Astrocyte (in vitro differentiated cells and primary cell): Measurements from ENCODE around the gene SRMS. TPM values are rescaled to one million over a fixed set of nuclear protein-coding genes. Genes with fewer than 3 reads are reported as not detected.

ENCODE experiments used
- DNase-seq: peaks from one replicate; pipeline ENCODE4 v3.0.0-alpha.2; 2010; ENCODE audit warnings: low read depth
- FAIRE-seq: peaks from 2 replicates; lab custom pipeline; 2011; peaks lifted over from hg19 to GRCh38; lab: Jason Lieb, UNC
- H2AFZ ChIP-seq: 2 replicates; pipeline ENCODE4 v1.6.0; 2012; ENCODE audit warnings: low read depth, low read length, inconsistent platforms
- H3K27ac ChIP-seq: 2 replicates; pipeline ENCODE4 v1.5.1; 2011; ENCODE audit warnings: low read depth, low read length, inconsistent platforms
- H3K27me3 ChIP-seq: 2 replicates; pipeline ENCODE4 v1.6.0; 2011; ENCODE audit warnings: low read length, inconsistent platforms; ENCODE audit not compliant: insufficient read depth
- H3K36me3 ChIP-seq: 2 replicates; pipeline ENCODE4 v1.5.1; 2011; ENCODE audit warnings: low read length, inconsistent platforms; ENCODE audit not compliant: insufficient read depth
- H3K4me1 ChIP-seq: 2 replicates; pipeline ENCODE4 v1.5.1; 2011; ENCODE audit warnings: low read length, inconsistent platforms; ENCODE audit not compliant: insufficient read depth
- H3K4me2 ChIP-seq: 2 replicates; pipeline ENCODE4 v1.6.0; 2012; ENCODE audit warnings: low read length, inconsistent platforms
- H3K4me3 ChIP-seq: 2 replicates; pipeline ENCODE4 v1.5.1; 2011; ENCODE audit warnings: low read depth, mild to moderate bottlenecking, low read length, inconsistent platforms; ENCODE audit not compliant: insufficient read depth
- H3K79me2 ChIP-seq: 2 replicates; pipeline ENCODE4 v1.6.0; 2012; ENCODE audit warnings: mild to moderate bottlenecking, low read length, inconsistent platforms; ENCODE audit not compliant: insufficient read depth
- H3K9ac ChIP-seq: 2 replicates; pipeline ENCODE4 v1.6.0; 2012; ENCODE audit warnings: mild to moderate bottlenecking, low read length, inconsistent platforms
- H3K9me3 ChIP-seq: 2 replicates; pipeline ENCODE4 v1.5.1; 2012; ENCODE audit warnings: low read depth, mild to moderate bottlenecking, low read length, inconsistent platforms; ENCODE audit not compliant: insufficient read depth
- H4K20me1 ChIP-seq: 2 replicates; pipeline ENCODE4 v1.6.0; 2012; ENCODE audit warnings: low read length, inconsistent platforms; ENCODE audit not compliant: insufficient read depth
- H3K27ac Mint-ChIP-seq: one replicate; pipeline ENCODE4 v1.8.0; 2021; ENCODE audit warnings: mild to moderate bottlenecking, mixed read lengths; ENCODE audit not compliant: unreplicated experiment
- H3K27me3 Mint-ChIP-seq: one replicate; pipeline ENCODE4 v1.8.0; 2021; ENCODE audit warnings: low read depth, mixed read lengths; ENCODE audit not compliant: unreplicated experiment
- H3K36me3 Mint-ChIP-seq: one replicate; pipeline ENCODE4 v1.8.0; 2021; ENCODE audit warnings: low read depth, mixed read lengths; ENCODE audit not compliant: unreplicated experiment
- H3K4me1 Mint-ChIP-seq: one replicate; pipeline ENCODE4 v1.8.0; 2021; ENCODE audit warnings: low read depth, mixed read lengths; ENCODE audit not compliant: unreplicated experiment
- H3K4me3 Mint-ChIP-seq: one replicate; pipeline ENCODE4 v1.8.0; 2021; ENCODE audit warnings: mild to moderate bottlenecking, moderate library complexity, mixed read lengths; ENCODE audit not compliant: unreplicated experiment
- H3K9me3 Mint-ChIP-seq: one replicate; pipeline ENCODE4 v1.8.0; 2021; ENCODE audit warnings: mild to moderate bottlenecking, mixed read lengths; ENCODE audit not compliant: unreplicated experiment
- CTCF ChIP-seq: IDR thresholded peaks from 2 replicates; pipeline ENCODE4 v1.5.1; 2011; ENCODE audit warnings: low read depth, mild to moderate bottlenecking, inconsistent platforms, low read length, moderate library complexity; ENCODE audit not compliant: insufficient read depth
- EZH2 ChIP-seq: IDR thresholded peaks from 2 replicates; pipeline ENCODE4 v1.6.1; 2012; ENCODE audit warnings: mild to moderate bottlenecking, low read length, inconsistent platforms; ENCODE audit not compliant: insufficient read depth
- total RNA-seq: library from RNA; stranded (reverse); gene quantifications from 2 replicates; pipeline ENCODE4 v1.2.1, GENCODE V29; 2021

The SRMS gene
- total RNA-seq, 1 donor from 2014 or later = 0.14 TPM

GRCh38 chr20:63558804-63559484 is 11.4 kb upstream of the SRMS start:
- H3K36me3 ChIP-seq = no peaks in the 10 kb centered on the region
- no peaks in the 10 kb centered on the region for H3K4me1 ChIP-seq
- DNase-seq = no peak
- no peak overlapping the region for H3K4me3 ChIP-seq
- H4K20me1 ChIP-seq = no peaks in the 10 kb centered on the region
- H3K27me3 ChIP-seq = no peaks in the 10 kb centered on the region
- H3K9me3 ChIP-seq = no peaks in the 10 kb centered on the region
- no peak overlapping the region for H3K27ac Mint-ChIP-seq
- H3K27me3 Mint-ChIP-seq = no peaks in the 10 kb centered on the region
- H2AFZ ChIP-seq = no peak overlapping the region
- TF ChIP-seq CTCF (no peak), EZH2 (no peak)
- FAIRE-seq = no peak
- peaks cover 5% of the 10 kb centered on the region for H3K36me3 Mint-ChIP-seq
- H3K4me1 Mint-ChIP-seq = no peaks in the 10 kb centered on the region
- H3K4me3 Mint-ChIP-seq = no peak overlapping the region
- no peak overlapping the region for H3K4me2 ChIP-seq
- H3K79me2 ChIP-seq = no peaks in the 10 kb centered on the region
- no peaks in the 10 kb centered on the region for H3K9me3 Mint-ChIP-seq
- H3K9ac ChIP-seq = no peak overlapping the region
- no peak overlapping the region for H3K27ac ChIP-seq

- no peak overlapping the region for H3K27ac ChIP-seq
- Mint-ChIP-seq H3K4me1 (no peaks in the 10 kb centered on the region), H3K27me3 (no peaks in the 10 kb centered on the region), H3K4me3 (no peak overlapping the region), H3K27ac (no peak overlapping the region), H3K9me3 (no peaks in the 10 kb centered on the region), H3K36me3 (peaks cover 5% of the 10 kb centered on the region)
- H3K36me3 ChIP-seq = no peaks in the 10 kb centered on the region
- no peak for FAIRE-seq
- H3K9ac ChIP-seq = no peak overlapping the region
- H3K4me2 ChIP-seq = no peak overlapping the region
- TF ChIP-seq CTCF (no peak), EZH2 (no peak)
- H3K4me1 ChIP-seq = no peaks in the 10 kb centered on the region
- H3K79me2 ChIP-seq = no peaks in the 10 kb centered on the region
- H4K20me1 ChIP-seq = no peaks in the 10 kb centered on the region
- no peaks in the 10 kb centered on the region for H3K9me3 ChIP-seq
- H3K4me3 ChIP-seq = no peak overlapping the region
- H2AFZ ChIP-seq = no peak overlapping the region
- H3K27me3 ChIP-seq = no peaks in the 10 kb centered on the region
- no peak for DNase-seq
Measured at GRCh38 chr20:63557481-63557891, 9.9 kb upstream of the SRMS start.

- no peaks in the 10 kb centered on the region for H3K9me3 ChIP-seq
- H3K27me3 ChIP-seq = no peaks in the 10 kb centered on the region
- TF ChIP-seq CTCF (no peak), EZH2 (no peak)
- peaks cover 5% of the 10 kb centered on the region for H3K36me3 Mint-ChIP-seq
- no peak overlapping the region for H3K4me2 ChIP-seq
- H4K20me1 ChIP-seq = no peaks in the 10 kb centered on the region
- no peak overlapping the region for H3K4me3 ChIP-seq
- no peak overlapping the region for H3K27ac ChIP-seq
- H3K36me3 ChIP-seq = no peaks in the 10 kb centered on the region
- no peaks in the 10 kb centered on the region for H3K4me1 ChIP-seq
- no peak overlapping the region for H3K9ac ChIP-seq
- no peaks in the 10 kb centered on the region for H3K9me3 Mint-ChIP-seq
- no peak overlapping the region for H3K4me3 Mint-ChIP-seq
- H3K79me2 ChIP-seq = no peaks in the 10 kb centered on the region
- no peaks in the 10 kb centered on the region for H3K27me3 Mint-ChIP-seq
- H2AFZ ChIP-seq = no peak overlapping the region
- DNase-seq (no peak), FAIRE-seq (no peak)
- peak overlapping the region; percentile 47 for H3K27ac Mint-ChIP-seq
- H3K4me1 Mint-ChIP-seq = no peaks in the 10 kb centered on the region
Measured at GRCh38 chr20:63556873-63557478, 9.4 kb upstream of the SRMS start.
